ENCODE data around the gene ESRRA.

Gene ESRRA

GRCh38 chr11:64292460-64293254, 12.7 kb upstream of the ESRRA start:
- CTCF ChIA-PET, result interaction anchor here (1.0 to 2.0 kb wide), 2 partner anchors 11 to 88 kb away, joined by 3 to 17 read pairs; partner anchors contain the start of gene ESRRA
- H3K4me1 Mint-ChIP-seq, result peaks cover 9% of the 10 kb centered on the region
- no peak for DNase-seq
- peak overlapping the region; percentile 21 for H3K4me3 Mint-ChIP-seq
- H3K36me3 Mint-ChIP-seq, result peaks cover 7% of the 10 kb centered on the region
- H3K27me3 Mint-ChIP-seq, result peaks cover 92% of the 10 kb centered on the region
- H3K27ac Mint-ChIP-seq, result no peak overlapping the region
- no peaks in the 10 kb centered on the region for H3K9me3 Mint-ChIP-seq

- Mint-ChIP-seq H3K36me3 (peaks cover 7% of the 10 kb centered on the region), H3K9me3 (no peaks in the 10 kb centered on the region), H3K27me3 (peaks cover 98% of the 10 kb centered on the region), H3K27ac (no peak overlapping the region), H3K4me3 (no peak overlapping the region), H3K4me1 (peaks cover 11% of the 10 kb centered on the region)
- no peak for DNase-seq
- CTCF ChIA-PET, result no interaction called here
Measured at GRCh38 chr11:64294774-64295173, 10.6 kb upstream of the ESRRA start.

GRCh38 chr11:64295760-64296159, 9.6 kb upstream of the ESRRA start:
- Mint-ChIP-seq H3K36me3 (peaks cover 1% of the 10 kb centered on the region), H3K4me3 (no peak overlapping the region), H3K4me1 (peaks cover 18% of the 10 kb centered on the region), H3K9me3 (no peaks in the 10 kb centered on the region), H3K27ac (no peak overlapping the region), H3K27me3 (peaks cover 98% of the 10 kb centered on the region)
- DNase-seq, result no peak
- CTCF ChIA-PET, result no interaction called here

DNA sequence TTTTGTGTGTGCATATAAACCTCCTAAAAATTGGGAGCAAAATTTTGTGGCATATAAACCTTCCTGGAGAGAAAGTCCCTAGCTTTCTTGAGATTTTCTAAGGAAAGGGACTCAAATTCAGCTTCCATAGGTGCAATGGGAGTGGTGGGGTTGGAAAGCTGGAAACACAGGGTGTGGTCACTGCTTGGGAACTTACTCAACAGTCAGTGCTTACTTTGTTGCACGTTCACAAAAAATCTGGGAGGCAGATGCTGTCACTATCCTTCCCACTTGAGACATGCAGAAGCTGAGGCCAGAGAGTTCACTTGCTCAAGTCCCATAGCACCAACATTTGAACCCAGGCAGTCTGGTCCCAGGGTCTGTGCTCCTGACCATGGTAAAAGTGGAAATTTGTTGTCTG, 9.1 kb upstream of the ESRRA start:
- no peak overlapping the region for H3K27ac Mint-ChIP-seq
- peaks cover 98% of the 10 kb centered on the region for H3K27me3 Mint-ChIP-seq
- H3K4me1 Mint-ChIP-seq, result peaks cover 19% of the 10 kb centered on the region
- CTCF ChIA-PET, result no interaction called here
- no peak for DNase-seq
- no peaks in the 10 kb centered on the region for H3K36me3 Mint-ChIP-seq
- H3K9me3 Mint-ChIP-seq, result no peaks in the 10 kb centered on the region
- H3K4me3 Mint-ChIP-seq, result no peak overlapping the region

GRCh38 chr11:64296830-64297698, 8.3 kb upstream of the ESRRA start:
- Mint-ChIP-seq H3K9me3 (no peaks in the 10 kb centered on the region), H3K4me3 (no peak overlapping the region), H3K4me1 (peaks cover 23% of the 10 kb centered on the region), H3K36me3 (no peaks in the 10 kb centered on the region), H3K27ac (no peak overlapping the region), H3K27me3 (peaks cover 100% of the 10 kb centered on the region)
- CTCF ChIA-PET, result no interaction called here
- no peak for DNase-seq

- CTCF ChIA-PET, result no interaction called here
- H3K4me1 Mint-ChIP-seq, result peaks cover 20% of the 10 kb centered on the region
- peaks cover 92% of the 10 kb centered on the region for H3K27me3 Mint-ChIP-seq
- no peak overlapping the region for H3K27ac Mint-ChIP-seq
- no peak overlapping the region for H3K4me3 Mint-ChIP-seq
- H3K9me3 Mint-ChIP-seq, result no peaks in the 10 kb centered on the region
- peak; percentile 36 for DNase-seq
- H3K36me3 Mint-ChIP-seq, result no peaks in the 10 kb centered on the region
Measured at GRCh38 chr11:64297699-64298358, 7.5 kb upstream of the ESRRA start.

- CTCF ChIA-PET, result no interaction called here
- DNase-seq, result no peak
- no peaks in the 10 kb centered on the region for H3K9me3 Mint-ChIP-seq
- H3K27ac Mint-ChIP-seq, result no peak overlapping the region
- peaks cover 30% of the 10 kb centered on the region for H3K4me1 Mint-ChIP-seq
- peaks cover 81% of the 10 kb centered on the region for H3K27me3 Mint-ChIP-seq
- H3K4me3 Mint-ChIP-seq, result peak overlapping the region; percentile 48
- no peaks in the 10 kb centered on the region for H3K36me3 Mint-ChIP-seq
Measured at GRCh38 chr11:64298966-64299846, 6.1 kb upstream of the ESRRA start.

GRCh38 chr11:64299847-64300648, 5.3 kb upstream of the ESRRA start, which contains the start of gene CATSPERZ:
TSS of gene CATSPERZ (plus strand) at chr11:64300358. CDS start at chr11:64300411, 53 bp downstream.
- Mint-ChIP-seq H3K27me3 (peaks cover 74% of the 10 kb centered on the region), H3K9me3 (no peaks in the 10 kb centered on the region), H3K4me3 (peak within 1 kb of the TSS; percentile 57), H3K4me1 (peaks cover 33% of the 10 kb centered on the region), H3K27ac (peak within 1 kb of the TSS; percentile 55), H3K36me3 (no peaks in the 10 kb centered on the region)
- peak; percentile 51 for DNase-seq
- CTCF ChIA-PET, result interaction anchor here (0.7 to 6.2 kb wide), 12 partner anchors 11 to 298 kb away, joined by 3 to 131 read pairs (median 8); partner anchors contain the start of genes BAD, FERMT3, GPR137 and KCNK4

- peaks cover 41% of the 10 kb centered on the region for H3K27me3 Mint-ChIP-seq
- H3K4me1 Mint-ChIP-seq, result peaks cover 48% of the 10 kb centered on the region
- H3K9me3 Mint-ChIP-seq, result no peaks in the 10 kb centered on the region
- H3K27ac Mint-ChIP-seq, result peak overlapping the region; percentile 98
- CTCF ChIA-PET, result interaction anchor here (0.9 to 6.2 kb wide), 18 partner anchors 10 to 303 kb away, joined by 3 to 131 read pairs (median 15); partner anchors contain the start of genes CCDC88B, FERMT3, KCNK4 and PRDX5
- no peak for DNase-seq
- peak overlapping the region; percentile 78 for H3K4me3 Mint-ChIP-seq
- H3K36me3 Mint-ChIP-seq, result peaks cover 10% of the 10 kb centered on the region
Measured at GRCh38 chr11:64303109-64304031, 2.0 kb upstream of the ESRRA start.

GRCh38 chr11:64304032-64304315, 1.4 kb upstream of the ESRRA start:
- H3K4me1 Mint-ChIP-seq, result peaks cover 48% of the 10 kb centered on the region
- CTCF ChIA-PET, result interaction anchor here (0.8 to 6.2 kb wide), 21 partner anchors 11 to 303 kb away, joined by 3 to 131 read pairs (median 6); partner anchors contain the start of genes CCDC88B, DNAJC4, FERMT3 and KCNK4
- H3K27ac Mint-ChIP-seq, result peak overlapping the region; percentile 98
- DNase-seq, result no peak
- peaks cover 10% of the 10 kb centered on the region for H3K36me3 Mint-ChIP-seq
- H3K9me3 Mint-ChIP-seq, result no peaks in the 10 kb centered on the region
- peak overlapping the region; percentile 78 for H3K4me3 Mint-ChIP-seq
- peaks cover 35% of the 10 kb centered on the region for H3K27me3 Mint-ChIP-seq

DNA sequence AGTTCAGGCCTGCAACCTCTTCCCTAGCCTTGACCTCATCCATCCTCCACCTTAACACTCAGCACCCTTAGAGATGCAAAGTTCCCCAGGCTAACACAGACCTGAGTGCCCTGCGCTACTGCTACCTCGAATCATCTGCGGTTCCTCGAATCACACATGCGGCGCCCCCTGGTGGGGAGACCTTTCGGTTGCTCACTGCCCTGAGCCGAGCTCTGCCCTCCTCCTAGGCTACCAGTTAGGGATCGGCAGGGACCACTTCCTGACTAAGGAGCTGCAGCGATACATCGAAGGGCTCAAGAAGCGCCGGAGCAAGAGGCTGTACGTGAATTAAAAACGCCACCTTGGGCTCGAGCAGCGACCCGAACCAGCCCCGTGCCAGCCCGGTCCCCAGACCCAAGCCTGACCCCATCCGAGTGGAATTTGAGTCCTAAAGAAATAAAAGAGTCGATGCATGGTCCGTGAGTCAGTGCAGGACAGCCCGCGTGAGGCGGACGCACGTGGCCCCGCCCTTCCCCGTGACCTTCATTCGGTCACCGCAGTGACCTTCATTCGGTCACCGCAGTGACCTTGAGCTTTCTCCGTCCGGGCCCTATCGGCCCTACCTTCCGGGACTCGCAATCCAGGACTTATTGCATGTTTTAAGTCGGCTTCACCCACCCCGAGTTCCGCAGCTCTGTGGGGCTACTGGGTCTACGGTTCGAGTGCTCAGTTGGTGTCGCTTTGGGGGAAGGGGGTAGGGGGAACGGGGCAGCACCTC, 830 bp upstream of the ESRRA start:
- peak; percentile 97 for DNase-seq
- Mint-ChIP-seq H3K27me3 (peaks cover 30% of the 10 kb centered on the region), H3K9me3 (no peaks in the 10 kb centered on the region), H3K36me3 (peaks cover 10% of the 10 kb centered on the region), H3K4me1 (peaks cover 50% of the 10 kb centered on the region), H3K27ac (peak overlapping the region; percentile 98), H3K4me3 (peak overlapping the region; percentile 78)
- CTCF ChIA-PET, result interaction anchor here (0.8 to 6.2 kb wide), 25 partner anchors 12 to 467 kb away, joined by 3 to 131 read pairs (median 4); partner anchors contain the start of genes CCDC88B, DNAJC4, FERMT3 and FKBP2
